ENCODE results near the gene SUPT3H. TPM values are rescaled to one million over a fixed set of nuclear protein-coding genes. Genes with fewer than 3 reads are reported as not detected.

Gene SUPT3H
- polyA plus RNA-seq (ENCODE audit: insufficient read depth in 1 of 5, insufficient read length in 5 of 5, low replicate concordance in 1 of 5), result 10 to 100 TPM; 24.5 to 29.5 (median 26.6) TPM
- long read RNA-seq, donor 1, partial matches to known transcripts, result 10 of 11 reads
- long read RNA-seq, donor 1, other reads (novel, unspliced or antisense), result 0 of 11 reads
- long read RNA-seq, donor 2, partial matches to known transcripts, result 7 of 7 reads
- long read RNA-seq, donor 2, other reads (novel, unspliced or antisense), result 0 of 7 reads
- long read RNA-seq, donor 3, partial matches to known transcripts, result 7 of 7 reads
- long read RNA-seq, donor 3, other reads (novel, unspliced or antisense), result 0 of 7 reads
- long read RNA-seq, donor 4, result 0 reads
- long read RNA-seq, donor 5, partial matches to known transcripts, result 5 of 5 reads
- long read RNA-seq, donor 5, other reads (novel, unspliced or antisense), result 0 of 5 reads
- long read RNA-seq, donor 6, partial matches to known transcripts, result 11 of 12 reads
- long read RNA-seq, donor 6, other reads (novel, unspliced or antisense), result 0 of 12 reads
- long read RNA-seq, donor 7, result 0 reads
- long read RNA-seq, donor 8, partial matches to known transcripts, result 5 of 5 reads
- long read RNA-seq, donor 8, other reads (novel, unspliced or antisense), result 0 of 5 reads

DNA sequence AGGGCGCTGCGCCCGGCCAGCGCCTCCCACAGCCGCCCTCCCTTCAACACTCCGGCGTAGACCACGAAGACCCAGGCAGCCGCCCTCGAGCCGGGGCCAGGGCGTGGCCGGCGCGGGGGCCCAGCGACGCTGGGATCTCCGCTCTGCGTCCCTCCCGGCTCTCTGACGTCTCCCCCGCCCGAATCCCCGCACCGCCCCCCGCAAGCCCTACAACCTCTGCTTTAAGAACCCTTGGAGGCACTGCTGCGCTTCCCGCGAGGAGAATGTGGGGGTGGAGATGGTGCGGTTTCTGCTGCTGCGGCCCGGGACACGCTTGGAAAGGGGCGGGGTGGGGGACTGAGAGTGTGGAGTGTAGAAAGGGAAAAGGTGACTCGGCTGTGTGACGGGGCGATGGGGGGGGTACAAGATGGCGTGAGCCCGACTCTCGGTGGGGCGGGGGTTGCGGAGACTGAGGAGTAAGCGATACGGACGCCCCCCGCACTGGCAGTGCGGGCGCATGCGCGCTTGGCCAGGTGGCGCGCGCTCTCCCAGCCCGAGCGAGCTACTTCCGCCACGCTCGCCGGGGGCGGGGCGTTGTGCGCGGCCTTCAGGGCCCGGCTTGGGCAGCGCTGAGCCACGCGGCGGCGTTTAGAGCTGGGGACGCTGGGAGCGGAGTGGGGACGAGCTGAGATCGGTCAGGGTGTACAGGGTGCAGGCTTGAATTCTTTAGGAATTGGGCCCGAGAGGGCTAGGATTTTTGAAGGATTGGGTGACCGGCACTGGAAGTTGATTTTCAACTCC is at the start of gene SUPT3H:
SUPT3H (minus strand) TSS at position 381 of the 780 bp plus-strand sequence.
- DNase-seq, result peak; percentile 96 to 98

DNA sequence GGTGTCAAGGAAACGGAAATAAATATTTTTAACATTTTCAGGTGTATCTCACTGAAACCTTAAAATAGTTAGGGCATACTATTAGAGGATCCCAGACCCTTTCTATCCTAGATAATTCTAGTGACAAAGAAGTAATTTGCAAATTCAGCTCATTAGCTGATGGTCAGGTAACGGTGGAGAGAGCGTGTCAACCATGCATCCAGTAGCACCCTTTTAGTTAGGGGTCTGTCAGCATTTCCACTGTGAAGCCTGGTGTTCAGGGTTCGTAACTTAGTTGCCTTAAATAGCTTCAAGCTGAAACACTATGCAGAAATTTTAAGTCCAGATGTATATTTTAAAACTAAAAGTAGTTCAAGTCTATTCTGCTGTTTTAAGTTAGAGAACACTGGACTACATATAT is 48.5 kb upstream of the SUPT3H start:
- DNase-seq, result no peak

DNA sequence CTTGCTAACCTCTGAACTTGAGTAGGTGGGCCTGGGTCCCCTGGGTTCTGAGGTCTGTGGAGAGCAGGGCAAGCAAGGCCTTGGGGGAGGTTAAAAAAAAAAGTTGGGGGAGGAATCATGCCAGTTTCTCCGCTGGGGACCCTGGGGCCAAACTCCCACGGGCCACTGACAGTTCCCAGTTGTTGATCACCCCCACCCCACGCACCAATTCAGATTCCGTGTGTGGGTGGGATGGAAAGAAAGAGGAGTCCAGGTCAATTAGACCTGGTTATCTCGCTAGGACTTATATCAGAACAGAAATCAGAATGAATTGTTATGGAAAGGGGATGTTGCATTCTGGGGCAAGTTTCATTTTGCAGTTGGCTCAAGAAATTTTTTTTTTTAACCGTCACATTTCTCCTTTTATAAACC is 46.7 kb upstream of the SUPT3H start:
- no peak for DNase-seq

DNA sequence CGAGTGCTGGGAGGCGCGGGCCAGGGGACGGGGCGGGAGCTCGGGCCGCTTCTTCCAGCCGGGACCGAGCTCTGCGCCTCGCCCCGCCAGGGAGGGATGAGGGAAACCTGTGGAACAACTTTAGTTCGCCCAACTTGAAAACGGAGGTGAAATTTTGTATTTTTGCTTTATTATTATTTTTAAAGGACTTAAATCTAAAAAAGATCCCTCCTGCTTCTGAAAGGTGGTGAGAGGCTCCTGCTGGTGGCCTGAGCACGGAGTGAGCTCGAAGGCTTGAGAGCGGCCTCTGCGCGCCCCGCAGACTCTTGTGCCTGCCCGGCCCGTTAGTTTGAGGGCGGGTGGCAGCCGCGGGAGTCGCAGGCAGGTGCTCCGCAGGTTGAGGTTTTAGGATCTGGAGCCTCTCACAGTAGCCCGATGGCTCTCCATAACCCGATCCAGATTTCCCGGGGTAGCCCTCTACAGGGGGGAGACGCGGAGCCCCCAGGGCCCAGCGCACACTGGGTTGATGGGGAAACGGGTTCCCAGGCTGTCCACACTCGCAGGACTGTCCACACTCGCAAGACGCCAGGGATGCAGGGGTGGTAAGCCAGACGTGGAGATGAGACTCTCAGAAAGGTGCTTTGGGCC is 46.2 kb upstream of the SUPT3H start:
- DNase-seq, result no peak

DNA sequence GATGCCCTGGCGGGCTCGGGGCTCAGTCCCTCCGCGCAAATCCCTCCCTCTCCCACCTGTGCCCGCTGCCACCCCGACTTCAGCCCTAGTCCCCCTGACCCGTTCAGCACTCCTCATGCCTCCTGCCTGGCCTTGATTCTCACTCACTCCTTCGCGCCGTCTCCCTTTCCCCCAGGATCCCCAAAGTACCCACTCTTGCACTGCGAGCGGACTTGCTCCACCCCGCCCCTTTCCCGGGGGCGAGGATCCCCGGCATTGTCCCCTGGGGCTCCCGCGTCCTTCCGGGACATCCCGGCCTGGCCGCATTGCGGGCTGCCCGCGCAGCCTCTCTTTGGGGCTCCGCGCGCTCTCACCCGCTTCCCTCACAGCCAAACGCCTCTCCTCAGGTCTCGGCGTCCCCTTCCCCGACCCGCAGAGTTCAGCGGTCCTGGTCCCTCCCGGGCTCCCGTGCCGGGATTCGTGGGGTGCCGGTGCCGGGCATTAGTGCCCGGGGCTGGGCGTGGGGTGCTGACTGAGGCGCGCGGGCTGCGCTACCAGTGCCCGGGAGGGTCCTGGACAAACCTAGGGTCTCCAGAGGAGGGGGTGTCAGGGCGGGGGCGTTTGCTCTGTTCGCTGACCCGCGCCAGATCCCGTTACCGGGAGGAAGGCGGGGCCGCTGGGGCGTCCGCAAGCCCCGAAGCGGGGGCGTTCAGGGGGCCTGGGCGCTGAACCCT is 45.5 kb upstream of the SUPT3H start:
- DNase-seq, result no peak

DNA sequence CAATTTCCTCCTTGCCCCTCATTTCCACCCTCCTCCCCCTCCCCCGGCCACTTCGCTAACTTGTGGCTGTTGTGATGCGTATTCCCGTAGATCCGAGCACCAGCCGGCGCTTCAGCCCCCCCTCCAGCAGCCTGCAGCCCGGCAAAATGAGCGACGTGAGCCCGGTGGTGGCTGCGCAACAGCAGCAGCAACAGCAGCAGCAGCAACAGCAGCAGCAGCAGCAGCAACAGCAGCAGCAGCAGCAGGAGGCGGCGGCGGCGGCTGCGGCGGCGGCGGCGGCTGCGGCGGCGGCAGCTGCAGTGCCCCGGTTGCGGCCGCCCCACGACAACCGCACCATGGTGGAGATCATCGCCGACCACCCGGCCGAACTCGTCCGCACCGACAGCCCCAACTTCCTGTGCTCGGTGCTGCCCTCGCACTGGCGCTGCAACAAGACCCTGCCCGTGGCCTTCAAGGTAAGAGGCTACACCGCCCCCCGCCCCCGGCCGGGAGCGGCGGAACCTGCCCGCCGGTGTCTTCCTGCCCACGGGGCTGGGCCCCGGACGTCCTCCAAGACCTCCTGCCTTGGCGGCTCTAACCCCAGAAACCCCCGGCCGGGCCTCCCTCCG is 44.9 kb upstream of the SUPT3H start:
- DNase-seq, result no peak

DNA sequence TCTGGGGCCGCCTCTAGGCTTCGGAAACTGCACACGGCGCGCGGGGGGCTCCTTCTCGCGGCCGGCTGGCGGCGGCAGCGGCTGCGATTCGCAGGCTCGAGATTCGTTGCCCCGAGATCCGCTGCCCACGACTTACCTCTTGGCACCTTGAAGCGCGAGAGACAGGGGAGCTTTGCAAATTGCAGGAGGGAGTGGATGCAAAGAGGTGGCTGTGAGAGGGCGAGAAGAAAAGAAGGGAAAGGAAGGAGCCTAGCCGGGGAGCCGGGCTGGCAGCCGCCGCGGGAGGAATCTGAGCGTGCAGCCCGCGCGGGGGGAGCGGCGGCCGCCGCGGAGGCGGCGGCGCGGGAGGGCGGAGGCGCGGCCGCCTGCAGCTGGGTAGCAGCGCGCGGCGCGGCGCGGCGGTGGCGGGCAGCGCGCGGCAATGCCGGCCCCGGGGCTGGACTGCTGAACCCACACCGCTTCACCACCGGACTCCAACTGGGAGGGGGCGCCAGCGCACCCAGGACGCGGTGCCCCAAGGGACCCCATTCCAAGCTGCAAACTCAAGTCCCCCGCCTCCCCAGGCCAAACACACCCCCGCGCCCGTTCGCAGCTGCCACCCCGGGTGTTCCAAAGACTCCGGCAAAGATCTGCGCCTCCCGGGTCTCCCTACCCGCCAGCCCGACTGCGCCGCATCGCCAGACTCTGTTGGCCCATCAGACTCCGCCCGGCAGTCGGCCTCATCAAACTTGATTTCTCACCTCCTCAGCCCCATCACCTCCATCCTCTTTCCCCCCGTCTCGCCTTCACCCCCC is 44.2 kb upstream of the SUPT3H start:
- DNase-seq, result peak in 1 of 2 donors; percentile 62

DNA sequence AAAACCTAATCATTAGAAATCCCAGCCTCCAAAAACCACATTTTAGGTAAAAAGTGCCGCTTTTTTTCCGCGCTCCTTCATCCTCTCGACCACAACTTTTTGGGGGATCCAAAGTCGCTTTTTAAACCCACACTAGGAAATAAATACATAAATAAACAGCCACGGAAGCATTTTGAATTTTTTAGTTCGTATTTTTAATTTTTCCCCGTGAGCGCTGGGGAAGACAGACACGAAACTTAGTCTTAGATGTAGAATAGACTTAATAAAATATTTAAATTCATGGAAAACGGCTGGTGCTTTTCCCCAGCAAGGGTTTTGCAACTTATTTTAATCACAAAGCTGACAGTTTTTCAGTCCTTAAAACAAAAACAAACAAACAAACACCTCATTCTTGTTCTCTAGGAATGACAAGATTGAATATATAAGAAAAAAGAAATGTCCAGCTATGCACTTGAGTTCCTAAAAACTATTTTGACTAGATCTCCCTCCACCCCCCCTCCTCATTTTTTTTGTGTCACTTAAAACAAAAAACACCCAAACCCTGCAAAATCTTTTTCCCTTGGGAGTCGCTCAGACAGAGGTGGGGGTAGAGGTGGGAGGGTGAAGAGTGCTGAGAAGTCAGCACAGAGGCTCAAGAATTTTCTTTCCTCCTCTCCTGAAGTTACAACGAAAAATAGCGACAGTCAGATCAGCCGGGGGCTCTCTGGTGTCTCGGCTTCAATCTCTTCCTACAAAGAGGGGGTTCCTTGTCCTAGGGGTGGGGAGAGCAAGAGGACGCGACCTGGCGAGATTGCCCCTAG is 43.4 kb upstream of the SUPT3H start:
- DNase-seq, result no peak

DNA sequence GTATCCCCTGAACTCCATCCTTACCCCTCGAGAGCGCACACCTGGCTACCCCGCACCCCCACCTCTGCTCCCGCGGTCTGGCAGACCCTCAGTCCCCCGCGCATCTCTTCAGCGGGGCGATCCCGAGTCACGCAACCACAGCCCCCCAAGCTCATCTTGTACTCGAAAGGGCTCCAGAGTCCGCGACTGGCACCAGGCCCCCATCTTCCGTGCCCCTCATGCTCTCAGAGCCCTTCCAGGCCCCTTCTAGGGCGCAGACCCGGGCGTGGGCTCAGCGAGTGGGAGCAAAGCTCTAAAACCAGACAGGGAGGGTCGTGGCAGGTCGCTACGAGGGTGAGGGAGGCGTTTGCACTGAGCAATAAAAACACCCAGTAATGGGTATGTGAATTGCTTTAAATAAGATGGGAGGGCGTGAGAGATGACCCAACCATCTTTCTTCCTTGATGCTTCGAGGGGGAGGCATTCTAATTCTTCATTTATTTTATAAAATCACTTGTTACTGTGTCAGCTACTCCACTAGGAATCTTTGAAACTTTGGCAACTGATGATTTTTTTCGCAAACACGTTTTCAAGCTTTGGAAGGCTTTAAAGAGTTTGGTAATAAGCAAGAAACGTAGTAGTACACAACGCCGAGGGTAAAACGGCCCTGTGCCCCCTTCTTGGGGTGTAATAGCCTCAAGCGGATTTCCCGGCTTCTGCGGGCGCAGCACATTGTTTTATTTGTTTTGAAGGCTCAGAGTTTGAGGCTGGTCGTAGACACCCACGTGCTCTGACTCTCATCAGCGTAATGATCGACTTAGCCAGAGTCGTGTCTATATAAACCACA is 42.6 kb upstream of the SUPT3H start:
- DNase-seq, result no peak

DNA sequence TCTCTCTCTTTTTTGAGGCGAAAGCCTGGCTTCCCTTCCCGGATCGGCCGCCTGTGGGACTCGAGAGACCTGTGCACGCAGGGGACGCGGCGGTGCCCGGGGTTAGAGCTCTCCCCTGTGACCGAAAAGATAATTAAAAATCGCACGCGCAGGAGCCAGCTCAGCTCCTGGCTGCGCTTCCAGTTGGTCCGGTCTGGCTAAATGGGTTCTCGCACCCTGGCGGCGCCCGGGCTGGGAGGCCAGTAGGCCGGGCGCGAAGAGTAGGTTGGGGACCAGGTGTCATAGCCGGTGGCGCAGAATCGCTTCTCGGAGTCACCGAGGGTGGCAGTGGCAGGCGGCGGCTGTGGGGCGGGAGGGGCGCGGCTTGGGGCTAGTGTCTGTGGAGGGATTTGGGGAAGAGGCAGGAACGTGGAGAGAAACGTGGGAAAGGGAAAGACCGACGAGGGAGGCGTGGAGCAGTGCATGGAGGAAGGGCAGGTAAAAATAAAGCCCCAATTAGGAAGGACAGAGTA is 41.9 kb upstream of the SUPT3H start:
- DNase-seq, result peak; percentile 66 to 67

DNA sequence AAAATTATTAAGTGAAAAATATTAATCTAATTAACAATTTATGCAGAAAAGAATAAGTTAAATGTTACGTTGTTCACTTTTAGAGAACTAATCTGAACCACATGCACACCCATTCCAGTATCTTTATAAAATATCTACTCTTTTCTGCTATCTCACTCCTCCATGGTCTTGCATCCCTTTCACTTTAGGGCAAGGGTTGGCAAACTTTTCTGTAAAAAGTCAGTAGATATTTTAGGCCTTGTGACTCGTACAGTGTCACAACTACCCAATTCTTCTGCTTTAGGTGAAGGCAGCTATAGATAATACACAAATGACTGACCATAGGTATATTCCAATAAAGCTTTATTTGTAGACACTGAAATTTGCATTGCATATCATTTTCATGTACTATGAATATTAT is 39.7 kb upstream of the SUPT3H start:
- DNase-seq, result no peak

DNA sequence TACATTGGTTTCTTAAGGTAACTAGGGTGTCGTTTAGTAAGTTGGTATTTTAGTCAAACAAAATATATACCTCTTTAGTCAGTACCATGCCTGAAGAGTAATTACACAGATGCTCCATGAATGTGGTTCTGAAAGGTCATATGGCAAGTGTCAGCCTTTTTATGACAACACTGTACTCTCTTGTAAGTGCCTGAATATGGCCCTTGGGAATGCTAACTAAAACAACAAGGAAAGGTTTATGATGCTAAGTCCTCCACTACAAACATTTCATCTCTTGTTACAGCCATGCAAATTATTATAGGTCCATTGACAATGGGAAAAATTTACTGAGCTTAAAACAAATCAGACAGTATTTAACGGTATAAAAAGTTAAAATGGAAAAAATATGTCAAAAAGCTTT is 39.0 kb upstream of the SUPT3H start:
- DNase-seq, result no peak

DNA sequence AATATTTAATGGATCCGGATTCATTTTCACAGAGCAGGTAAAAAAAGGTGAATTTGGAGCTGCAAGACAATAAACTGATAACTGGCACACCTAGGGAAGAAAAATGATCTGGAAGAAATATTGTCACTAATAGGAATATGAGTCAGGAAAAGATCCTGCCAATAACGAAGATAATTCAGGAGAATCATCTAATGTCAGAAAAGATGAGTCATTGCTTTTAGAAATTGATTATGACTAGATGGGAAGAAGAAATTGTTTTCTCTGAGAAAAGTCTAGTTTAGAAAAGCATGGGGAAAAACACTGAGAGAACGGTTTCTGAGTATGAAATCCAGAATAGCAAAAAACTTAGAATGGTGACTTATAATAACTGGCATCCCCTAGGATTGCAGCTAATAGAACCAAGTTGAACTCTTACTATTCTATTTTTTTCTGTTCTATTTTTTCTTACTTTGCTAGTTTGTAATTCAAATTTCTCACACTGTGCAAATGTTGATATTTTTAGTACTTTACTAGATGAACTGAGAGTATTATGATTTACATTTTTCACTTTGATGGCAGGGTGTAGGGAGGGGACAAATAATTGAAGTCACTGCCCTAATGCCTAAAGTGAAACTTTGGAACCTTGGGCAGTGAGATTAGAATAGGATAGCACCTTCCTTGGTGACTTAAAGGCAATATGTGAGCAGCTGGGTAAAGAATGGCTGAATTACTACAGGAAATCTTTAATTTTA is 38.2 kb upstream of the SUPT3H start:
- DNase-seq, result no peak

DNA sequence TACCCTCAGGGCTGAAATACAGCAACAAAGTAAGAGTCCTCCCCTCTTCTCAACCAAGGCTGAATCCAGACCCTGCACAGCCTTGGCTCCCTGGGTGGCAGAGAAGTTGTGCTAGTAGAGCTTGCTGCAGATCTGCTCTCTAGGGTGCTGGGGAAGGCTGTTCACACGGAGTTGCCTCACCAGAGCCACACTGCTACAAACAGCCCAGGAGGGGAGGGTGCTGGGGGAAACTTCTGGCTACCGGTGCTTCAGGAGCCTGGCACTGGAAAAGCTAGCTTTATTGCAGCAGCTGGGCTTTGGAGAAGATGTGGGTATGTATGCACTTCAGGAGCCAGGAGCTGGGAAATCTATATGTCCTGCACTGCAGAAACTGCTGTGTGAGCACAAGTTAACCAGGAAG is 37.6 kb upstream of the SUPT3H start:
- DNase-seq, result no peak

DNA sequence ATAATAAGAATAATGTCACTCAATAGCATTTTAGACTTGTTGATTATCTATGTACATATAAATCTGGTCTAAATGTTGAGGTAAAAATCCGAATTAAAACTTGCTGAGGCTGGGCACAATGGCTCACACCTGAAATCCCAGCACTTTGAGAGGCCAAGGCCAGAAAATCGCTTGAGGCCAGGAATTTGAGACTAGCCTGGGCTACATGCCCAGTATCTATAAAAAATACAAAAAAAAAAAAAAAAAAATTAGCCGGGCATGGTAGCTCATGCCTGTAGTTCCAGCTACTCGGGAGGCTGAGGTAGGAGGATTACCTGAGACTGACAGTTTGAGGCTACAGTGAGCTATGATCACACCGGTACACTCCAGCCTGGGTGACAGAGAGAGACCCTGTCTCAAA is 34.2 kb upstream of the SUPT3H start:
- no peak for DNase-seq

DNA sequence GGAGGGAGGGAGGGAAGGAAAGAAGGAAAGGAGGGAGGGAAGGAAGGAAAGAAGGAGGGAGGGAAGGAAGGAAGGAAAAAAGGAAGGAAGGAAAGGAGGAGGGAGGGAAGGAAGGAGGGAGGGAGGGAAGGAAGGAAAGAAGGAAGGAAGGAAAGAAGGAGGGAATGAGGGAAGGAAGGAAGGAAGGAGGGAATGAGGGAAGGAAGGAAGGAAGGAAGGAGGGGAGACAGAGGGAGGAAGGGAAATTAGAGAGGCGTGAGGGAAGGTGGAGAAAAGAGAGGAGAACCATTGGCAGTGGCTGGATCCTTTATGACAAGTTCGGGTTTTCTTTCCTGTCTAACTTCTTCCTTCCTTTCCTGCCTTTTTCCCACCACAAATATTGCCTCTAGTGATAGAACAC is 22.3 kb upstream of the SUPT3H start:
- no peak for DNase-seq

DNA sequence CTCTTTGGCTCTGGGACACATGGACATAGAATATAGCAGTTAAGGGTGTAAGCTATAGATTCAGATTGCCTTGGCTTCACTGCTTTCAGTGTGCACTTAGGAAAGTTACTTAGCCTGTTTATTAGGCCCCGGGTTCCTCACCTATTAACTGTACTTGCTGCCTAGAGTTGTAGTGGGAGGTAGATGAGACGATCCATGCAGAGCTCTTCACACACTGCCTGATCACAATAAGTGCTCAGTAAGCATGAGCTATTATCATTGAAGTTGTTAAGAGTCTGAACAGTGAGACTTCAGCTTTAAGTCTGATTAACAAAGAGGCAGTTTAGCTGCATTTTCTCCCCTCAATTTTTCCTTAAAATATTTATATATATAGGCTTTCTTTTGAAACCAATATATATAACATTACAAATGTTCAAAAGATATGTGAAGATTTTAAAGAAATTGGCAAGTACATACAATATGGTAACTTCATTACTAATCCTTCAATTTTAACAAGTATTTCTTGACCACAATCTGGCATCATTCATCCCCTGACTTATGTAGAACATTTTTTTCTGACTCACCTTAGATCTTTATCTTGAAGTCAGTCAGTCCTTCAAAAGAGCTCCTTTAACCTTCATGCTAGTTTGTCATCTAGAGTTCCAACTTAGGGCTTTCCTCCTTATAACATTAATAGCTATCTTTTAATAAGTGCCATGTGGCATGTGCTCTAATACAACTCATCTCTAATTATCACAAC is 20.5 kb upstream of the SUPT3H start:
- DNase-seq, result no peak

All from right lung (tissue), 10 donors.